Ishikawa (cell line): ENCODE results near the gene FAM163B.

Experiments used
- CEBPB ChIP-seq: IDR thresholded peaks from 2 replicates; pipeline ENCODE4 v1.6.1; 2012
- CREB1 ChIP-seq: IDR thresholded peaks from 2 replicates; pipeline ENCODE4 v1.6.1; 2012; ENCODE audit warnings: low read depth
- EGR1 ChIP-seq: IDR thresholded peaks from 2 replicates; pipeline ENCODE4 v1.6.1; 2012
- EP300 ChIP-seq: IDR thresholded peaks from 2 replicates; pipeline ENCODE4 v1.6.1; 2012; ENCODE audit warnings: borderline replicate concordance
- FOXM1 ChIP-seq: IDR thresholded peaks from 2 replicates; pipeline ENCODE4 v1.6.1; 2012; ENCODE audit warnings: low read depth, borderline replicate concordance
- NFIC ChIP-seq: IDR thresholded peaks from 2 replicates; pipeline ENCODE4 v1.6.1; 2012
- RAD21 ChIP-seq: IDR thresholded peaks from 2 replicates; pipeline ENCODE4 v1.6.1; 2012; ENCODE audit warnings: low read depth
- REST ChIP-seq: IDR thresholded peaks from 2 replicates; pipeline ENCODE4 v1.6.1; 2012; ENCODE audit warnings: low read depth, mild to moderate bottlenecking
- TAF1 ChIP-seq: IDR thresholded peaks from 2 replicates; pipeline ENCODE4 v1.6.1; 2012; ENCODE audit warnings: low read depth, mild to moderate bottlenecking
- TCF12 ChIP-seq: IDR thresholded peaks from 2 replicates; pipeline ENCODE4 v1.6.1; 2012; ENCODE audit warnings: low read depth
- TEAD4 ChIP-seq: IDR thresholded peaks from 2 replicates; pipeline ENCODE4 v1.6.1; 2012
- USF1 ChIP-seq: IDR thresholded peaks from 2 replicates; pipeline ENCODE4 v1.6.1; 2012
- YY1 ChIP-seq: IDR thresholded peaks from 2 replicates; pipeline ENCODE4 v1.6.1; 2012; ENCODE audit warnings: low read depth
- ZBTB7A ChIP-seq: IDR thresholded peaks from 2 replicates; pipeline ENCODE4 v1.6.1; 2012; ENCODE audit warnings: low read depth
- TF ChIP-seq, protein P1 (sequence below): IDR thresholded peaks from 2 replicates; pipeline ENCODE4 v1.6.1; 2012

FAM163B gene

DNA sequence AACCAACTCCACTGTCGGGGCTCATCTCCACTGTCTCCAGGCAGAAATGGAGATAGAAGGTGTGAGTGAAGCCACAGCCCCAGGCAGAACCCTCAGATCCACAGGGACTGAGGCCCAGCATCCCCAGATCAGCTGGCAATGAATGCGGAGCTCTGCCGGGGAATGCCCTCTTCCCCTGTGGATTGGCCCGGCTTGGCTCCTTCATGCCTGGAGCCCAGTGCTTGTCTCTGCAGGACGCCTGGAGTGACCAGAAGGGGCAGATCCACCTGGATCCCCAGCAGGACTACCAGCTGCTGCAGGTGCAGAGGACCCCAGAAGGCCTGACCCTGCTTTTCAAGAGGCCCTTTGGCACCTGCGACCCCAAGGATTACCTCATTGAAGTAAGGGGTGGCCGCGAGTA lies 30.4 kb upstream of the FAM163B start:
- TF ChIP-seq USF1 = no peak
- TF ChIP-seq EP300 = no peak
- no peak for TF ChIP-seq TEAD4
- no peak for TF ChIP-seq YY1
- no peak for TF ChIP-seq REST
- TF ChIP-seq CREB1 = no peak
- TF ChIP-seq EGR1 = no peak
- TF ChIP-seq, protein P1, sequence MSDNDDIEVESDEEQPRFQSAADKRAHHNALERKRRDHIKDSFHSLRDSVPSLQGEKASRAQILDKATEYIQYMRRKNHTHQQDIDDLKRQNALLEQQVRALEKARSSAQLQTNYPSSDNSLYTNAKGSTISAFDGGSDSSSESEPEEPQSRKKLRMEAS = no peak
- no peak for TF ChIP-seq ZBTB7A
- TF ChIP-seq TAF1 = no peak
- no peak for TF ChIP-seq FOXM1
- TF ChIP-seq TCF12 = no peak
- no peak for TF ChIP-seq CEBPB
- no peak for TF ChIP-seq NFIC
- no peak for TF ChIP-seq RAD21

DNA sequence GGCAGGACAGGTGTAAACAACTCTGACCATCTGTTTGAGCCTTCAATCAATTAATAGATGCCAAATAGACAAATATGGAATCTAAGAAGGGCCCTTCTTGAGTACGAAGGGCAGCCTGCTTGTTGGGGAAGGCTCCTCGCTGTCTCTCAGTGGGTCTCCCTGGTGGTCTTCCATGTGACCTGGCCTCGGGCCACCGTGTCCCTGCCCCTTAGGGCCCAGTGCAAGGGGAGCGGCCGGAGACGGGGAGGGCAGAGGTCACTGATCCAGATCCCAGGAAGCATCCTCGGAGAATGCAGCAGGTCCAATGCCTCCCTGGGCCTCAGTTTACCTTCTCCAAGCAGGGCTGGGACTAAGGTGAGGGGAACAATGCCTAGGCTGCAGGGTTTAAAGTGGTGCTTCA lies 29.5 kb upstream of the FAM163B start:
- TF ChIP-seq RAD21 (no peak), TEAD4 (no peak), USF1 (no peak), EGR1 (no peak), FOXM1 (no peak), REST (no peak)

- TF ChIP-seq EP300 = no peak
- TF ChIP-seq NFIC = no peak
- no peak for TF ChIP-seq TEAD4
- TF ChIP-seq CREB1 = no peak
- TF ChIP-seq REST = no peak
- TF ChIP-seq TCF12 = no peak
- TF ChIP-seq TAF1 = no peak
- TF ChIP-seq CEBPB = no peak
- TF ChIP-seq FOXM1 = no peak
- no peak for TF ChIP-seq RAD21
- TF ChIP-seq, protein P1 = no peak
- TF ChIP-seq ZBTB7A = no peak
Observed at GRCh38 chr9:133638076-133638475, 28.9 kb upstream of the FAM163B start.

DNA sequence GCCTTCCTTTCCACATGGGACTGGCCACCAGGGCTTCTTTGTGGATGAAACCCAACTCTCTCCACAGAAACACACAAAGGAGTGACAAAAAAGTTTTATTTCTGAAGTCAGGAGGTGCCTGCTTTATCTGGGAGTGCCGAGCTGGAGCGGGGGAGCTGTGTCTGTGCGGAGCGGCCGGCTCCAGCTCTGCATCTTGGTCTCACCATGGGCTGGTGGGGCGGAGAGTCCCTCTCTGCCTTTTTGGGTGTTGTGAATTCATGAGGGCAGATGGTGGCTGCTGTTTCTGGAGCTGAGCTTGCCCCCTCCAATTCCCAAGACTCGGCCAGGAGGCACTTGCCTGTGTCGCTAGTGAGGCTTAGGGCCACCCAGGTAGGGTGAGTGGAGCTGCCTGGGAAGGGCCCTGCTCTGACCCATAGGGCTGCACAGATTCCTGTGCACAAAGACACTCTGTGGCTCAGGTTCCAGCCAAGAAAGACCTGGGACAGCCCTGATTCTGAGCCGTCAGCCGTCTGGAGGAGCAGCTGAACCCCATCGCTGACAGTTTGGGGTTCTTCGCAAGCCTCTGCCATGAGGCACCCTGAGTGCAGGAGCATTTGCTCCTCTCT lies 28.4 kb upstream of the FAM163B start:
- no peak for TF ChIP-seq TEAD4
- no peak for TF ChIP-seq CREB1
- TF ChIP-seq CEBPB = no peak
- TF ChIP-seq FOXM1 = no peak
- TF ChIP-seq EGR1 = no peak
- TF ChIP-seq NFIC = no peak
- no peak for TF ChIP-seq TCF12
- no peak for TF ChIP-seq YY1

DNA sequence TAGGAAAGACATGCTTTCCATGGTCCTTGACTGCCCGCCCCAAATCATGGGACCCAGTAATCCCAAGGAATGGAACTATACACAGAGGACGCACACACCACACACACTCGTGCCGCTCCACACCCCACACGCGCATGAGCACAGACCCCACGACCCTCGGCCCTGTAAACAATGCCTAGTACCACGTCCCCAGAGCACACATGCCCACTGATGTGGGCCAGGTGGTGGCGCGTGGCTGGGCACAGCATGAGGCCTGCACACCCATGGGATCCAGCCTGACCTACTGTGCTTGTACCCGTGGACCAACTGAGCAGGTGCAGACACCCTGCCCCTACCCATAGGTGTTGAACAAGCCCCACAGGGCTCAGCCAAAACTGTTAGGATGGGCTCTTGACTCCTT lies 27.7 kb upstream of the FAM163B start:
- no peak for TF ChIP-seq EGR1
- TF ChIP-seq RAD21 = no peak
- TF ChIP-seq CEBPB = no peak
- no peak for TF ChIP-seq CREB1
- TF ChIP-seq TAF1 = no peak
- no peak for TF ChIP-seq ZBTB7A
- no peak for TF ChIP-seq REST
- no peak for TF ChIP-seq NFIC
- no peak for TF ChIP-seq TCF12
- no peak for TF ChIP-seq TEAD4
- TF ChIP-seq, protein P1 = no peak
- TF ChIP-seq FOXM1 = no peak
- no peak for TF ChIP-seq YY1
- no peak for TF ChIP-seq USF1
